GM23248 (cell line): ENCODE data around the gene MTHFD2L.

Source experiments
- EZH2 ChIP-seq: fragments of 200-600 bp; sonication (generic); IDR thresholded peaks from 2 replicates; pipeline ENCODE4 v1.6.1; 2018; ENCODE audit warnings: antibody characterized with exemption, mild to moderate bottlenecking; ENCODE audit not compliant: insufficient read depth, poor library complexity, severe bottlenecking
- EZH2phosphoT487 ChIP-seq: fragments of 200-600 bp; sonication (generic); IDR thresholded peaks from 2 replicates; pipeline ENCODE4 v1.6.1; 2018; ENCODE audit warnings: antibody characterized with exemption, moderate library complexity, mild to moderate bottlenecking, low read depth; ENCODE audit not compliant: insufficient read depth

DNA sequence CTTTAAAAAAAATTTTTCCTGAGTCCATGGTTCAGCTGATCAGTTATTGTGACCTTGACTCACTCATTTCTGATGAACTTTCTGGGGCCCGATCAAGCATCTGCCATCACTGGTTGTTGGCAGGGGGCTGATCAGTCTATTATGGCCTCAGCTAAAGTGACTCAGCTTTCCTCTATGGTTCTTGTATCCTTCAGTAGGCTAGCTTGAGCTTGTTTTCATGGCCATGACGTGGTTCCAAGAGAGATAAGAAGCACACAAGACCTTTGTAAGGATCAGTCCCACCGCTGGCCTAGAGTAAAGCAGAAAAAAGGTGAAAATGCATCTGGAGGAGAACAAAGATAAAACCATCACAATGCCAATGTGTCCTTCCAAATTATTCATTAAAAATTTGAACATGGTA, 120.6 kb downstream of the MTHFD2L start:
- no peak for TF ChIP-seq EZH2
- TF ChIP-seq EZH2phosphoT487: no peak
